ENCODE results near the gene GNA14. TPM values are rescaled to one million over a fixed set of nuclear protein-coding genes. Genes with fewer than 3 reads are reported as not detected.

Gene GNA14
- total and polyA plus RNA-seq, 2 of the 8 experiments (the other 6 are each of a cell fraction or from before 2014, with no cell fraction given), result 3.4 to 6.3 TPM

GRCh38 chr9:77508396-77508795 is 139.7 kb downstream of the GNA14 start:
- H3K27me3 ChIP-seq (replicated peaks in 1 of 4; ENCODE audit: control insufficient read depth in 3 of 4, extremely low read depth in 1 of 4, insufficient read depth in 3 of 4, low read length in 3 of 4), result no peaks in the 10 kb centered on the region
- H3K79me1 ChIP-seq (ENCODE audit: low read depth, low read length), result no peaks in the 10 kb centered on the region
- FAIRE-seq (no peak), DNase-seq (ENCODE audit: low read depth in 1 of 2, low spot score in 2 of 2) (no peak)
- H2BK15ac ChIP-seq (ENCODE audit: low read length), result no peak overlapping the region
- no peak overlapping the region for H2AFZ ChIP-seq (ENCODE audit: low read length)
- no peaks in the 10 kb centered on the region; the same call in 1 of the 2 replicates for H3K23me2 ChIP-seq (ENCODE audit: low read depth, low read length)
- H2BK120ac ChIP-seq (replicated peaks; ENCODE audit: low read depth, low read length), result no peak overlapping the region
- no peak overlapping the region for H4K5ac ChIP-seq (ENCODE audit: insufficient read length, low read depth, low read length)
- H3K27ac ChIP-seq (ENCODE audit: low read depth, low read length), result no peak overlapping the region
- TF ChIP-seq BRCA1 (IDR thresholded peaks at IDR 0.05; ENCODE audit: low read depth, low read length) (no peak), POLR2AphosphoS5 (IDR thresholded peaks at IDR 0.05; ENCODE audit: low read depth, low read length) (no peak), SP2 (IDR thresholded peaks at IDR 0.05; ENCODE audit: low read length) (no peak)
- H2BK5ac ChIP-seq (ENCODE audit: low read depth, low read length), result no peak overlapping the region
- H4K20me1 ChIP-seq (replicated peaks in 1 of 2; ENCODE audit: control insufficient read depth in 1 of 2, insufficient read depth in 2 of 2, low read length in 2 of 2), result no peaks in the 10 kb centered on the region
- H2BK12ac ChIP-seq (ENCODE audit: low read depth, low read length), result no peak overlapping the region
- WGBS, 2 experiments (ENCODE audit: extremely low coverage in 1 of 2, insufficient coverage in 1 of 2, insufficient read length in 1 of 2, insufficient replicate concordance in 2 of 2, low coverage in 1 of 2, low lambda C conversion rate in 2 of 2, missing lambda C conversion rate in 1 of 2), result 92% methylated on average over 3 of the region's 3 CpGs; no CpG with 5 or more reads in 1 of the 2 experiments
- no peak overlapping the region for H3K23ac ChIP-seq (ENCODE audit: insufficient read length)
- no peak overlapping the region for H2AK5ac ChIP-seq (ENCODE audit: low read depth, low read length)
- CTCF ChIA-PET (ENCODE audit: partially characterized antibody), result interaction anchor here (1.9 kb wide), 1 partner anchor 51 kb away, joined by 5 read pairs; no protein-coding TSS in a partner anchor
- POLR2A ChIA-PET (ENCODE audit: partially characterized antibody), result no interaction called here
- no peak overlapping the region for H4K8ac ChIP-seq (ENCODE audit: extremely low read depth, insufficient read depth, low read length)
- no peak overlapping the region for H3K4me2 ChIP-seq (ENCODE audit: insufficient read depth in 1 of 2, low read depth in 2 of 2, low read length in 2 of 2)
- H2BK20ac ChIP-seq (ENCODE audit: low read length), result no peak overlapping the region
- no peak overlapping the region for H3K18ac ChIP-seq (ENCODE audit: extremely low read depth, low read length)
- no peak overlapping the region for H4K91ac ChIP-seq (replicated peaks; ENCODE audit: insufficient read length, low read length)
- H3K4ac ChIP-seq (replicated peaks; ENCODE audit: insufficient read length, low read depth, low read length), result no peak overlapping the region
- H3K9ac ChIP-seq (replicated peaks in 1 of 4; ENCODE audit: extremely low read depth in 1 of 4, low read depth in 3 of 4, low read length in 3 of 4), result no peak overlapping the region
- H3K4me1 ChIP-seq (replicated peaks in 1 of 4; ENCODE audit: control insufficient read depth in 3 of 4, insufficient read depth in 4 of 4, low read length in 3 of 4), result no peaks in the 10 kb centered on the region; a peak in 1 of 7 replicates
- H3K4me3 ChIP-seq (ENCODE audit: extremely low read depth in 1 of 4, insufficient read depth in 2 of 4, low read depth in 3 of 4, low read length in 4 of 4), result no peak overlapping the region
- H3K14ac ChIP-seq (ENCODE audit: insufficient read length), result no peak overlapping the region
- no peaks in the 10 kb centered on the region for H3K79me2 ChIP-seq (ENCODE audit: control insufficient read depth in 1 of 2, insufficient read depth in 2 of 2, low read length in 2 of 2)
- no peak overlapping the region for H3K56ac ChIP-seq (replicated peaks; ENCODE audit: insufficient read length, low read depth, low read length)
- no peaks in the 10 kb centered on the region for H3K36me3 ChIP-seq (ENCODE audit: control insufficient read depth in 2 of 4, insufficient read depth in 4 of 4, low read length in 3 of 4)
- H3K9me3 ChIP-seq (ENCODE audit: insufficient read depth in 2 of 2, low read depth in 1 of 2, low read length in 1 of 2), result no peaks in the 10 kb centered on the region

All from H1 (cell line).